HEK293T (cell line): ENCODE measurements around the gene MYL10.

Source experiments
- CTCF ChIA-PET: fragments of 350-600 bp; formaldehyde crosslinking; extraction: SDS; loops from one replicate; lab custom pipeline; 2021; ENCODE audit warnings: antibody characterized with exemption, inconsistent platforms; lab: Yijun Ruan, JAX
- POLR2A ChIA-PET: fragments of 350-600 bp; formaldehyde crosslinking; extraction: SDS; loops from one replicate; lab custom pipeline; 2020; ENCODE audit warnings: antibody characterized with exemption, inconsistent platforms; lab: Yijun Ruan, JAX
- DNase-seq: peaks from one replicate; pipeline ENCODE4 v3.0.0; 2012; ENCODE audit warnings: mixed read lengths; ENCODE audit errors: extremely low spot score
- ARNT ChIP-seq: fragments of 450-650 bp; IDR thresholded peaks from 2 replicates; pipeline ENCODE4 v1.6.1; 2017; ENCODE audit warnings: mild to moderate bottlenecking
- BHLHE40 ChIP-seq: fragments of 450-650 bp; IDR thresholded peaks from 2 replicates; pipeline ENCODE4 v1.6.1; 2016; ENCODE audit warnings: mild to moderate bottlenecking, moderate library complexity, borderline replicate concordance
- CTBP1 ChIP-seq: fragments of 450-650 bp; IDR thresholded peaks from 2 replicates; pipeline ENCODE4 v1.6.1; 2016; ENCODE audit warnings: borderline replicate concordance
- ELF4 ChIP-seq: fragments of 450-650 bp; IDR thresholded peaks from 2 replicates; pipeline ENCODE4 v1.6.1; 2017; ENCODE audit warnings: antibody characterized with exemption
- FOXA1 ChIP-seq: fragments of 450-650 bp; IDR thresholded peaks from 2 replicates; pipeline ENCODE4 v1.6.1; 2016; ENCODE audit warnings: mild to moderate bottlenecking
- FOXK2 ChIP-seq: fragments of 450-650 bp; IDR thresholded peaks from 2 replicates; pipeline ENCODE4 v1.6.1; 2016; ENCODE audit warnings: mild to moderate bottlenecking
- FOXM1 ChIP-seq: fragments of 450-650 bp; IDR thresholded peaks from 2 replicates; pipeline ENCODE4 v1.6.1; 2017; ENCODE audit warnings: mild to moderate bottlenecking, borderline replicate concordance
- HDGF ChIP-seq: fragments of 450-650 bp; IDR thresholded peaks from 2 replicates; pipeline ENCODE4 v1.6.1; 2017; ENCODE audit warnings: antibody characterized with exemption, borderline replicate concordance
- L3MBTL2 ChIP-seq: fragments of 450-650 bp; conservative IDR thresholded peaks from 2 replicates; pipeline ENCODE4 v1.6.1; 2016; ENCODE audit warnings: mild to moderate bottlenecking
- LEF1 ChIP-seq: fragments of 450-650 bp; IDR thresholded peaks from 2 replicates; pipeline ENCODE4 v1.6.1; 2017; ENCODE audit warnings: mild to moderate bottlenecking, borderline replicate concordance
- NFRKB ChIP-seq: fragments of 450-650 bp; IDR thresholded peaks from 2 replicates; pipeline ENCODE4 v1.6.1; 2016; ENCODE audit warnings: mild to moderate bottlenecking, moderate library complexity
- SP1 ChIP-seq: fragments of 450-650 bp; IDR thresholded peaks from 2 replicates; pipeline ENCODE4 v1.6.1; 2017
- SUZ12 ChIP-seq: fragments of 450-650 bp; IDR thresholded peaks from 2 replicates; pipeline ENCODE4 v1.6.1; 2016; ENCODE audit warnings: mild to moderate bottlenecking
- TARDBP ChIP-seq: fragments of 450-650 bp; IDR thresholded peaks from 2 replicates; pipeline ENCODE4 v1.6.1; 2016
- ZNF384 ChIP-seq: fragments of 450-650 bp; IDR thresholded peaks from 2 replicates; pipeline ENCODE4 v1.6.1; 2016
- TF ChIP-seq, protein P1 (sequence below): fragments of 450-650 bp; IDR thresholded peaks from 2 replicates; pipeline ENCODE4 v1.6.1; 2016

Gene MYL10

DNA sequence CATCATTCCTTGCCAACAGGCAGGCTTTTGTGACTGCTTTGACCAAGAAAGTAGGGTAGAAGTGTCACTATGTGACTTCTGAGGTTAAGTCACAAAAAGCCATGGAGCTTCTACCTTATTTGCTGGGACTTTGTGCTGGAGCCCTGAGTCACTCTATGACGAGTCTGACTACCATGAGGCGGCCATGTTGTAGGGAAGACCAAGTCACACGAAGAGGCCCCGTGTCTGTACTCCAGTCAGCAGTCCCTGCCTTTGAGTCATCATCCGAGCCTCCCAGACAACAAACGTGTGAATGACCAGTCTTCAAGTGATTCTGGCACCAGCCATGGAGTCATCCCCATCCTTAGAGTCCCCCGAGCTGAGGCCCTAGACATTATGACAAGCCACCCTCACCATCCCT lies 3.5 kb upstream of the MYL10 start:
- POLR2A ChIA-PET, result no interaction called here
- no peak for DNase-seq
- TF ChIP-seq ELF4 (no peak), L3MBTL2 (no peak), CTBP1 (no peak), BHLHE40 (no peak), SUZ12 (no peak), SP1 (no peak), HDGF (no peak), LEF1 (no peak), NFRKB (no peak), TARDBP (no peak), ARNT (no peak)
- TF ChIP-seq, protein P1, sequence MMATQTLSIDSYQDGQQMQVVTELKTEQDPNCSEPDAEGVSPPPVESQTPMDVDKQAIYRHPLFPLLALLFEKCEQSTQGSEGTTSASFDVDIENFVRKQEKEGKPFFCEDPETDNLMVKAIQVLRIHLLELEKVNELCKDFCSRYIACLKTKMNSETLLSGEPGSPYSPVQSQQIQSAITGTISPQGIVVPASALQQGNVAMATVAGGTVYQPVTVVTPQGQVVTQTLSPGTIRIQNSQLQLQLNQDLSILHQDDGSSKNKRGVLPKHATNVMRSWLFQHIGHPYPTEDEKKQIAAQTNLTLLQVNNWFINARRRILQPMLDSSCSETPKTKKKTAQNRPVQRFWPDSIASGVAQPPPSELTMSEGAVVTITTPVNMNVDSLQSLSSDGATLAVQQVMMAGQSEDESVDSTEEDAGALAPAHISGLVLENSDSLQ, result no peak
- CTCF ChIA-PET, result no interaction called here

DNA sequence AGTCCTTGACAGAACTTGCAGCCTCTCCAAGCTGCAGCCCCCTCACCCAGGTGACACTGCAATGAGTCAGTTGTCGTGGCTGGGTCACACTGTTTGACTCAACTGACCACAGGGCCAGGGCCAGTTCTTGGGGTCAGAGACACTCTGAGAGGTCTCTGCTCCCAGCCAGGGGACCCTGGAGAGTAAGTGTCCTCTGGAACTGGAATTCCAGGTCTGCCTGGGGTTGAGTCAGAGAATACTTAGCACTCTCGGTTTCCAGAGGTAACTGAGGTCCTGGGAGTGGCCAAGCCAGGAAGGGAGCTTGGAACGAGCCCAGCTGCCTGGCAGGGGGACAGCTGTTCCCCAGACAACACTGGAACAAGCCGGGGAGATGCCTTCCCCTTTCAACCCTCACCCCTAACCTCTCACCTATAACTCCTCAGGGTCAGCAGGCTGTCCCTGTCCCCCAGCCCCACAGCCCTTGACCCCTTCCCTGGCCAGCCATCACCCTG lies 2.2 kb upstream of the MYL10 start:
- no peak for DNase-seq
- ChIA-PET POLR2A (no interaction called here), CTCF (no interaction called here)
- no peak for TF ChIP-seq NFRKB

DNA sequence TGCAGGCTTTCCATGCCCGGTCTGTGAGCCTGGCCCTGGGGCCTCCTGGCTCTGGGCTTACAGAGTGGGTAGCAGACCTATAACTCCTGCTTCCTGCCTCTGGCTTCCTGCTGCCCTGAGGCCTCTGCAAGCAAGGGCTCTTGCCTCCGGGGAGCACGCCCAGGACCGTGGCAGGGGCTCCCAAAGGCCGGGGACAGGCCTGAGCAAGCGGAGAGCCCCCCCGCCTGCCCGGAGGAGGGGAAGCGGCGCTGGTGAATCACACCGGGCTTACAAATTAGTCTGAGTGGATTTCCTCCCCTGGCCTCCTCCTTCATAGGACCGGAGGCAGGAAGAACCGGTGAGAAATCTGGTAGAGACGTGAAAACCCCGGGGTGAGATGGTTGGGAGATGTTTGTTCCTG lies 1.5 kb upstream of the MYL10 start:
- DNase-seq, result no peak
- POLR2A ChIA-PET, result no interaction called here
- CTCF ChIA-PET, result no interaction called here
- TF ChIP-seq BHLHE40 (no peak), TARDBP (no peak), CTBP1 (no peak), FOXM1 (no peak), ZNF384 (no peak), ARNT (no peak), LEF1 (no peak), SUZ12 (no peak), FOXK2 (no peak), FOXA1 (no peak), ELF4 (no peak), HDGF (no peak)
- TF ChIP-seq, protein P1, result no peak

DNA sequence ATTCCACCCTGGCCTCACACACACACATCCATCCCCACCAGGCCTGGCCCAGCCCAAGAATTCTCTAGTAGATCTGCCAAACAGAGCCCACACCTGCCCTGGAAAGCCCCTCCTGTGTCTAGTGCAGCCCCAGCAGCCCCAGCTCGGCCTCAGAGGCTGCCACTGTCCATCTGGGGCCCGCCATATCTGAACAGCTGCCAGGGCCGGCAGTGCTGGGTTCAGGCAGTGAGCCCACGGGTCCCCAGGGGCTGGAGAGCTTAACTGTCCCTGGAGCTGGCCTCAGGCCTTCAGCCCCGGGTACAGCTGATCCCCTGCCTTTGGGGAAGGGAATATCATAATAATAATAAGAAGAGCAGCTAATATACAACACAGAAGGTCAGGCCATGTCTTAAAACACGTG lies 574 bp downstream of the MYL10 start:
- no peak for DNase-seq
- TF ChIP-seq L3MBTL2 (no peak), NFRKB (no peak), ARNT (no peak), SUZ12 (no peak), SP1 (no peak), ZNF384 (no peak), FOXM1 (no peak)
- TF ChIP-seq, protein P1, result no peak
- ChIA-PET POLR2A (no interaction called here), CTCF (no interaction called here)

DNA sequence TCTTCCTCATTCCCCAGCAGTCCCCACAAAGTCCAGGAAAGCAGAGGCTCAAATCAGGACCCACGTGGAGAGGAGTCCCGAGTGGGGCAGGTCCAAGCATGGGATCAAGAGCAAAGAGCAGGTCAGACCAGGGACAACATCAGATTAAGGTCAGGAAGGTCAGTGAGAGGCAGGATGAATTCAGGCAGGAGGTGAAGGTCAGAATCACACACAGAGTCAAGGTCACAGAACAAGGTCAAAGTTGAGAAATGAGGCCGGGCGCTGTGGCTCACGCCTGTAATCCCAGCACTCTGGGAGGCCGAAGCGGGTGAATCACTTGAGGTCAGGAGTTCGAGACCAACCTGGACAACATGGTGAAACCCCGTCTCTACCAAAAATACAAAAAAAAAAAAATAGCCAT lies 2.3 kb downstream of the MYL10 start:
- CTCF ChIA-PET, result no interaction called here
- POLR2A ChIA-PET, result no interaction called here

DNA sequence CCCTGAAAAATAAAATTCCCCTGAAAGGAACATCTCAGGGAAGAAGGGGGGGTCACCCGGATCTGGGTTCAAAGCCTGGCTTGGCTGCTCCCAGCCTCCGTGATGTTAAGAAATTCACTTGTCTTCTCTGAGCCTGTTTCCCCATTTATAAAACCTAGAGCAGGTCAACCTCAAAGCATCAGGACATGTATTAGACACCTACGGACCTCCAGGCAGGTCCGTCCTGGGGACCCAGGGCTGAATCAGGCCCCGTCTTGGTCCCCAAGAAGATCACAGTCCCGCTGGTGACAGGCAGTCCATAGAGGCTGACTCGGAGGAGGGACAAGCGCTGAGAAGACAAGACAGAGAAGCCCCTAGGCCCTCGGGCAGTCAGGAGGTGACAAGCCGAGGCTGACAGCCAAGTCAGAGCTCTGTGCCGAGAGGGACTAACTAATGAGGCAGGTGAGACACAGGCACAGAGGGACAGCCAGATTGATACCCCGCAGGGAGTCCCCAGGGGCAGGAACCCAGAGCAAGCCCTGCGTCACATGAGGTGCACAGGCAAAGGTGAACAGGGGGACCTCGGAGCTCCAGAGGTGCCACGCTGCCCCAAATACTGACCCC lies 2.9 kb downstream of the MYL10 start:
- no peak for TF ChIP-seq SP1
- no peak for TF ChIP-seq SUZ12
- no peak for TF ChIP-seq BHLHE40
- no peak for TF ChIP-seq FOXA1
- TF ChIP-seq TARDBP, result no peak
- POLR2A ChIA-PET, result no interaction called here
- no peak for DNase-seq
- CTCF ChIA-PET, result no interaction called here

More for the DNA sequence above, 2.3 kb downstream of the MYL10 start:
- TF ChIP-seq ELF4, result no peak
- TF ChIP-seq HDGF, result no peak
- TF ChIP-seq NFRKB, result no peak
- no peak for TF ChIP-seq LEF1
- no peak for TF ChIP-seq FOXK2
- no peak for DNase-seq

DNA sequence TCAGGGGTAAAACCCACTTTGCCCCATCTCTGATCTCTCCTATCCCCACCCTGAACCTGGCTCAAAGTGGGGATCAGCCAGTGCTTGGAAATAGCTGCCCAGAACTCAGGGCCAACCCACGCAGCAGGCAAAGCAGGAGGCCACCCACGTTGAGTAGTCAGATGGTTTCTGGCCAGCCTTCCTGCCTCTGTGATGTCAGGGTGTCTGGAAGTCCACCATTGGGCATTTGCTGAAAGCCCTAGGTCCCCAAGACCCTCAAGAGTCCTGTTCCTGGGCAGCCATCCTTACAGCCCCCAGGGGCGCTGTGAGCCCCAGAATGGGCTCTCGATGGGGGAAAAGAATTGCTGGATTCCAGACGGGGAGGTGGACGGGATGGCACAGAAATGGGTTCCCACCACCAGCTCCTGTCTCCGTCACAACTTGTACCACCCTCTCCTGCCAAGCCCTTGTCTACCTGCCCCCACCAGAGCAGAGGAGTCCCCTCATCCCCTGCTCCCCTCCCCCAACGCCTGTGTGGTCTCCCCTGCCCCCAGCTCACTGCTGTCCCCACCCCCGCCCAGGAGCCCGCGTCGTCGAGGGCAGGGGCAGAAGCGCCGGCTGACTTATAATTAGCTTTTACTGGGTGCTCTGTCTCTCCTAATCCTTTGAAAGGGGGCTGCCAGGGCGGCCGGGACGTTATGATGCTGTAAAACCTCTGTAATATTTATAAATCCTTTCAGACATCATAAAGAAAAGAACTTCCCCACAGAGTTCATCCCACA lies 3.9 kb downstream of the MYL10 start:
- TF ChIP-seq, protein P1, result no peak
- TF ChIP-seq ZNF384 (no peak), SUZ12 (no peak), FOXA1 (no peak), LEF1 (no peak), CTBP1 (no peak), L3MBTL2 (no peak), BHLHE40 (no peak), FOXM1 (no peak), NFRKB (no peak), SP1 (no peak), ELF4 (no peak), HDGF (no peak), ARNT (no peak), FOXK2 (no peak), TARDBP (no peak)
- ChIA-PET POLR2A (no interaction called here), CTCF (no interaction called here)
- DNase-seq, result no peak
